Mesodermal cell (in vitro differentiated cells): ENCODE measurements around the gene IL1R1.

ENCODE experiments used
- H3K27ac ChIP-seq: 2 replicates; pipeline ENCODE4 v1.7.0; 2013; ENCODE audit warnings: mild to moderate bottlenecking, low read depth, low read length, moderate library complexity; ENCODE audit not compliant: severe bottlenecking
- H3K36me3 ChIP-seq: 2 replicates; pipeline ENCODE4 v1.7.1; 2013; ENCODE audit warnings: mild to moderate bottlenecking, low read length, moderate library complexity; ENCODE audit not compliant: control insufficient read depth, insufficient read depth
- H3K4me1 ChIP-seq: one replicate; pipeline ENCODE4 v1.7.1; 2013; ENCODE audit warnings: mild to moderate bottlenecking, low read length; ENCODE audit not compliant: insufficient read depth, control insufficient read depth, poor library complexity, severe bottlenecking
- H3K4me3 ChIP-seq: 2 replicates; pipeline ENCODE4 v1.7.0; 2013; ENCODE audit warnings: low read length, control low read depth, mild to moderate bottlenecking; ENCODE audit not compliant: insufficient read depth, poor library complexity, severe bottlenecking; ENCODE audit errors: extremely low read depth
- H3K9me3 ChIP-seq: 2 replicates; pipeline ENCODE4 v1.7.1; 2013; ENCODE audit warnings: mild to moderate bottlenecking, low read length, moderate library complexity; ENCODE audit not compliant: control insufficient read depth
- WGBS, 2 experiments: methylation state at CpG; one replicate each; pipeline ENCODE4 v1.1.5; 2013; ENCODE audit warnings: missing lambda C conversion rate in 2 of 2; ENCODE audit not compliant: insufficient coverage in 2 of 2; 5-methylcytosine and 5-hydroxymethylcytosine counted together

The IL1R1 gene

DNA sequence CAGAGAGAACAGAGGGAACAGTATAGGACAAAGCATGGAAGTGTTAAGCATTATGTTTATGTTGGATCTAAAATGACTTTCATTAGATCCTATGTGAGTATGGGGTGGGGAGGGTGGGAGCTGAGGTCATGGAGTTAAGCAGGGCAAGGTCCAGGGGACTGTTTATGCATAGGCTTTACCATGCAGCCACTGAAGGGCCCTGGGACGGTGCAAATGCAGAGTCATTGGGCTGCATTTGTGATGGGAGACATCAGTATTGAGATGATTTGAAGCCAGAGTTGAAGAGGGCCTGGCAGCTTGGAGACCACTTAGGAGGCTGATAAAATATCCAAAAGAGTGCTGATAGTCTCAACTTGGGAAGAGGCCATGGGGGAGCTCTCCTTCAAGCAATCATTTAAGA is 66.9 kb downstream of the IL1R1 start:
- no peak overlapping the region for H3K4me3 ChIP-seq
- H3K9me3 ChIP-seq = no peaks in the 10 kb centered on the region
- 17 to 63% methylated on average over 1 of the region's 1 CpG for WGBS, 2 experiments
- no peak overlapping the region for H3K27ac ChIP-seq
- no peaks in the 10 kb centered on the region for H3K4me1 ChIP-seq
- no peaks in the 10 kb centered on the region for H3K36me3 ChIP-seq

- peaks cover 18% of the 10 kb centered on the region for H3K9me3 ChIP-seq
- no peaks in the 10 kb centered on the region for H3K36me3 ChIP-seq
- no peak overlapping the region for H3K27ac ChIP-seq
- H3K4me1 ChIP-seq = no peaks in the 10 kb centered on the region
- H3K4me3 ChIP-seq = no peak overlapping the region
Measured at GRCh38 chr2:102217032-102217431, 74.5 kb downstream of the IL1R1 start.

- H3K36me3 ChIP-seq = no peaks in the 10 kb centered on the region
- peaks cover 28% of the 10 kb centered on the region for H3K4me1 ChIP-seq
- H3K9me3 ChIP-seq = no peaks in the 10 kb centered on the region
- 92 to 99% methylated on average over 6 of the region's 8 CpGs for WGBS, 2 experiments
- H3K27ac ChIP-seq = no peak overlapping the region
- no peak overlapping the region for H3K4me3 ChIP-seq
Measured at GRCh38 chr2:102224824-102225739, 82.5 kb downstream of the IL1R1 start.

GRCh38 chr2:102226171-102226570 is 83.6 kb downstream of the IL1R1 start:
- Histone ChIP-seq H3K9me3 (no peaks in the 10 kb centered on the region), H3K4me3 (no peak overlapping the region), H3K27ac (peak overlapping the region; percentile 90), H3K4me1 (peaks cover 28% of the 10 kb centered on the region), H3K36me3 (no peaks in the 10 kb centered on the region)
- 91 to 92% methylated on average over 5 to 6 of the region's 6 CpGs for WGBS, 2 experiments

GRCh38 chr2:102226612-102227391 is 84.3 kb downstream of the IL1R1 start:
- peak overlapping the region; percentile 90 for H3K27ac ChIP-seq
- no peak overlapping the region for H3K4me3 ChIP-seq
- WGBS, 2 experiments = 80 to 89% methylated on average over 6 to 7 of the region's 7 CpGs
- H3K9me3 ChIP-seq = no peaks in the 10 kb centered on the region
- H3K4me1 ChIP-seq = peaks cover 30% of the 10 kb centered on the region
- H3K36me3 ChIP-seq = no peaks in the 10 kb centered on the region

- Histone ChIP-seq H3K27ac (no peak overlapping the region), H3K4me3 (no peak overlapping the region), H3K36me3 (no peaks in the 10 kb centered on the region), H3K9me3 (no peaks in the 10 kb centered on the region), H3K4me1 (peaks cover 31% of the 10 kb centered on the region)
- WGBS, 2 experiments = 82 to 90% methylated on average over 5 of the region's 6 CpGs
Measured at GRCh38 chr2:102229141-102229769, 86.7 kb downstream of the IL1R1 start.
